ENCODE measurements around the gene NEDD9. TPM values are rescaled to one million over a fixed set of nuclear protein-coding genes. Genes with fewer than 3 reads are reported as not detected.
A peak's percentile ranks its signal among the peaks of the same experiment; 100 is the strongest.

The NEDD9 gene
- total RNA-seq, 4 donors from 2014 or later, result 36.2 to 99.1 (median 70.2) TPM

DNA sequence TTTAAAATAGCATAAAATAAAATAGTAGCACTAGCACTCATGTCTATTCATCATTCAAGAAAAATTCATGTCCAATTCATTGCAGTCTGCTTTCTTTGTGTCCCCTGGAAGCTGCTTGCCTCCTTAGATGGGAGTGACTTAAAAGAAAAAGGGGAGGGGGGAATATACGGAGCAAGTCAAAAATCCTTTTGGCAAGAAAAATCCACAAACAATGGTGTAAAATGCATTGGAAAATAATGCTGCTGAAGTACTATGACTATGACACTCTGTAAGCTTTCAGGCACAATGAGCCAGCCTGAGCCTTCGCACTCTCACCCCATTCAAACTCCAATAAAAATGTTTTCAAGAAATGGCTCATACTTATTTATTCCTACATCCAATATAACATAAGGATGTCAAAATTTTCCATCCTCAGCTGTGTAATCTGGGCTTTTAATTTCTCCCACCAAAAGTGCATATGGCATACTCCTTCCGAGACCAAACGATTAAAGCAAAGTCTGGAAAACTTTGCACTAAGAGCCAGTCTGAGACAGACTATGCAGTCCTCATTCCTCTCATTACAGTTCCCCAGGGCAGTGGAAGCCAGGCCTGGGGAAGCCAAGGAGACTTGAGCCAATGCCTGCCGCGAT is 790 bp downstream of the NEDD9 start:
- intact Hi-C loops (cut with DNase I; ENCODE audit: low total_unique reads), result no loop called here
- H3K36me3 ChIP-seq, result no peaks in the 10 kb centered on the region
- H3K27ac ChIP-seq, result peak overlapping the region; percentile 88 to 94
- DNase-seq, result peak in 1 of 2 donors; percentile 71
- no peaks in the 10 kb centered on the region for H3K27me3 ChIP-seq
- no peaks in the 10 kb centered on the region for H3K9me3 ChIP-seq
- TF ChIP-seq POLR2A (IDR thresholded peaks at IDR 0.05), result peak in 1 of 2 donors; percentile 26
- TF ChIP-seq, protein P1, sequence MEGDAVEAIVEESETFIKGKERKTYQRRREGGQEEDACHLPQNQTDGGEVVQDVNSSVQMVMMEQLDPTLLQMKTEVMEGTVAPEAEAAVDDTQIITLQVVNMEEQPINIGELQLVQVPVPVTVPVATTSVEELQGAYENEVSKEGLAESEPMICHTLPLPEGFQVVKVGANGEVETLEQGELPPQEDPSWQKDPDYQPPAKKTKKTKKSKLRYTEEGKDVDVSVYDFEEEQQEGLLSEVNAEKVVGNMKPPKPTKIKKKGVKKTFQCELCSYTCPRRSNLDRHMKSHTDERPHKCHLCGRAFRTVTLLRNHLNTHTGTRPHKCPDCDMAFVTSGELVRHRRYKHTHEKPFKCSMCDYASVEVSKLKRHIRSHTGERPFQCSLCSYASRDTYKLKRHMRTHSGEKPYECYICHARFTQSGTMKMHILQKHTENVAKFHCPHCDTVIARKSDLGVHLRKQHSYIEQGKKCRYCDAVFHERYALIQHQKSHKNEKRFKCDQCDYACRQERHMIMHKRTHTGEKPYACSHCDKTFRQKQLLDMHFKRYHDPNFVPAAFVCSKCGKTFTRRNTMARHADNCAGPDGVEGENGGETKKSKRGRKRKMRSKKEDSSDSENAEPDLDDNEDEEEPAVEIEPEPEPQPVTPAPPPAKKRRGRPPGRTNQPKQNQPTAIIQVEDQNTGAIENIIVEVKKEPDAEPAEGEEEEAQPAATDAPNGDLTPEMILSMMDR (IDR thresholded peaks at IDR 0.05), result no peak
- H3K4me3 ChIP-seq, result peak overlapping the region; percentile 55 to 62
- H3K4me1 ChIP-seq, result no peaks in the 10 kb centered on the region

- H3K4me3 ChIP-seq, result peak overlapping the region; percentile 55 to 62
- no peaks in the 10 kb centered on the region for H3K4me1 ChIP-seq
- peak overlapping the region; percentile 88 to 94 for H3K27ac ChIP-seq
- TF ChIP-seq POLR2A (IDR thresholded peaks at IDR 0.05), result no peak
- TF ChIP-seq, protein P1 (IDR thresholded peaks at IDR 0.05), result no peak
- DNase-seq, result no peak
- no peaks in the 10 kb centered on the region for H3K27me3 ChIP-seq
- H3K9me3 ChIP-seq, result no peaks in the 10 kb centered on the region
- H3K36me3 ChIP-seq, result no peaks in the 10 kb centered on the region
- intact Hi-C loops (cut with DNase I; ENCODE audit: low total_unique reads), result no loop called here
These were observed 1.4 kb downstream of the NEDD9 start for GRCh38 chr6:11231108-11231463.

DNA sequence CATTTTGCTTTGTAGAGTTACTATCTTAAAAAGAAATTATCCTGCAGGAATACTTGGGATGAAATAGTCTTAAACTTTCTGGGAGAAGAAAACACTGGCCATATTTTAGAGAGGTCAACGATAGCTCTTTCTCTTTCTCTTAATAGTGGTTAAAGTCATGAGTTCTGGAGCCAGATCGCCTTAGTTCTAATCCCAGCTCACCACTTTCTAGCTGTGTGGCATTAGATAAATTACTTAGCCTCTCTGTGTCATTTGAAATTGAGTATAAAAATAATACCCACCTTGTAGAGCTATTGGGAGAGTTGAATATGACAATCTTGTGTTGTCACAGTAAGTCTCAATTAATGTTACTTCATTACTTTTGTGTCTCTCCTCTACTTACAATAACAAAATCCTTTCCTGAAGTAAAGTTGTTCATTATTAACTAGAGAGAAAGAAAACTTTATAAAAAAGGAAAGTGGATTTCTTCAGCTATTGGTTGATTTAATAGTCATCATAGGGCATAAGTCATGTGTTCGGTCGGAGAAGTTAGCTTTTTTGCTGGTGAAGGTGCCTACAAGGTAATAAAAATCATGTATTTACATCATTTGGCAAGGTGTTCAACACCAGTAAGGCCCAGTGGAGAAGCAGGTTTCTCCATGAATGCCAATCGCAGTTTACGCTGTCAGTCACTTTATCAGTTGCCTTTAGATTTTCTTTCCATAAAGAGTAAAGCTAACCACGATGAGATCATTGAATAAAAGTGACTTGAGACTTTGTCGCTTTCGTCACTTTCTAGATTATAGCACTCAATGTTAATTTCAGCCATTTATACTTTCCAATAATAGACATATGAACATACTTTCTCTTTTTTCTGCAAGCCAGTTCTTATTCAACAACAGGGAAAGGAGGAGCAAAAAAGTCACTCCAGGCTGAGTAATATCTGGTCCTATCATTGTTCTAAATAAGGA is 2.0 kb downstream of the NEDD9 start:
- H3K27me3 ChIP-seq, result no peaks in the 10 kb centered on the region
- TF ChIP-seq, protein P1 (IDR thresholded peaks at IDR 0.05), result no peak
- peak in 1 of 2 donors; percentile 4 for TF ChIP-seq POLR2A (IDR thresholded peaks at IDR 0.05)
- DNase-seq, result no peak
- no peaks in the 10 kb centered on the region for H3K4me1 ChIP-seq
- H3K9me3 ChIP-seq, result no peaks in the 10 kb centered on the region
- H3K4me3 ChIP-seq, result peak overlapping the region; percentile 55 to 62
- no peaks in the 10 kb centered on the region for H3K36me3 ChIP-seq
- H3K27ac ChIP-seq, result peak overlapping the region; percentile 88 to 94
- intact Hi-C loops (cut with DNase I; ENCODE audit: low total_unique reads), result no loop called here

GRCh38 chr6:11229655-11230046 is 2.8 kb downstream of the NEDD9 start:
- peak overlapping the region; percentile 88 to 94 for H3K27ac ChIP-seq
- H3K36me3 ChIP-seq, result no peaks in the 10 kb centered on the region
- H3K27me3 ChIP-seq, result no peaks in the 10 kb centered on the region
- no peak for DNase-seq
- H3K9me3 ChIP-seq, result no peaks in the 10 kb centered on the region
- intact Hi-C loops (cut with DNase I; ENCODE audit: low total_unique reads), result no loop called here
- TF ChIP-seq POLR2A (IDR thresholded peaks at IDR 0.05), result no peak
- TF ChIP-seq, protein P1 (IDR thresholded peaks at IDR 0.05), result no peak
- no peaks in the 10 kb centered on the region for H3K4me1 ChIP-seq
- peak overlapping the region; percentile 55 to 62 for H3K4me3 ChIP-seq

Measured in uterus (tissue), 4 donors.